Kasumi-1 (cell line): ENCODE results near the gene SEPTIN5.

Source experiments
- DNase-seq, 2 experiments: peaks; one replicate each; lab custom pipeline; 2025; lab: John Stamatoyannopoulos, UW

SEPTIN5 gene

GRCh38 chr22:19705181-19705934 is 8.9 kb upstream of the SEPTIN5 start:
- no peak for DNase-seq

- no peak for DNase-seq
Measured at GRCh38 chr22:19706661-19707151, 7.6 kb upstream of the SEPTIN5 start.

- DNase-seq, result no peak
Measured at GRCh38 chr22:19707347-19708290, 6.7 kb upstream of the SEPTIN5 start.

GRCh38 chr22:19708321-19709011 is 5.8 kb upstream of the SEPTIN5 start:
- DNase-seq, result no peak

GRCh38 chr22:19709063-19709769 is 5.1 kb upstream of the SEPTIN5 start:
- no peak for DNase-seq

GRCh38 chr22:19710020-19710768 is 4.1 kb upstream of the SEPTIN5 start:
- no peak for DNase-seq

GRCh38 chr22:19710769-19711106 is 3.6 kb upstream of the SEPTIN5 start:
- DNase-seq, result no peak

- no peak for DNase-seq
Measured at GRCh38 chr22:19713245-19713644, 1.1 kb upstream of the SEPTIN5 start.

- no peak for DNase-seq
Measured at GRCh38 chr22:19713650-19714311, 522 bp upstream of the SEPTIN5 start.

DNA sequence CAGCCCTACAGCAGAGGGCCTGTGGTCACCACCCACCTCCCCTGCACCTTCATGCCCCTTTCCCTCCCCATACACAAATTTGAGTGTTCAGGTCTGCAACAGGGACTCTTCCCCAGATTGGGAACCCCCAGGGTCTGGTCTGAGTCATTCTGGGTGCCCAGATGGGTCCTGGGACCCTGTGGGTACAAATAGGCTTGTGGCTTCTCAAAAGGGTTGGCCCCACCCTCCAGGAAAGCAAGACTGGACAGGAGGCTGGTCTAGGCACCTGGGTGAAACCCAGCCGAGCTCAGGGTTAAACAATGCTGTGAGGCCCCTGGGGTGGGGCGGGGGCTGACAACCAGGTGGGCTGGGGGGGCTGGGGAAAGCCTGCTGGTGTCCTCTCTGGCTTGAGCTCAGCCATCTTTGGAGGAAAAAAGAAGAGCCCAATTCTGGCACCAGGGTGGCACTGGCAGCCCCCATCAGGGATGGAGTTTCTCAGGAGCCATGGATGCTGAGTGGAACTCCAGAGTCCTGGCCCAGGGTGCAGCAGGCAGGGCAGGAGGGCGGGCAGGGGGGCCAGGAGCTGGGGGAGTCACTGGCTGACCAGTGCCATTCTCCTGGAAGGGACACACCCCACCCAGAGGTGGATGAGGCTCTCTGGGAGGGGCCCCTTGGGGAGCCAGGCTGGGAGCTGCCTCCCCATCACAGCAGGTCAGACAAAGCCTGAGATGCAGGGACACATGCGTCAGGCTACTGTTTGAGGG is 1.1 kb downstream of the SEPTIN5 start:
- DNase-seq, result no peak

GRCh38 chr22:19716041-19716828 is 1.9 kb downstream of the SEPTIN5 start:
- no peak for DNase-seq

- no peak for DNase-seq
Measured at GRCh38 chr22:19716829-19717105, 2.5 kb downstream of the SEPTIN5 start.

- DNase-seq, result no peak
Measured at GRCh38 chr22:19717181-19717580, 2.9 kb downstream of the SEPTIN5 start.

DNA sequence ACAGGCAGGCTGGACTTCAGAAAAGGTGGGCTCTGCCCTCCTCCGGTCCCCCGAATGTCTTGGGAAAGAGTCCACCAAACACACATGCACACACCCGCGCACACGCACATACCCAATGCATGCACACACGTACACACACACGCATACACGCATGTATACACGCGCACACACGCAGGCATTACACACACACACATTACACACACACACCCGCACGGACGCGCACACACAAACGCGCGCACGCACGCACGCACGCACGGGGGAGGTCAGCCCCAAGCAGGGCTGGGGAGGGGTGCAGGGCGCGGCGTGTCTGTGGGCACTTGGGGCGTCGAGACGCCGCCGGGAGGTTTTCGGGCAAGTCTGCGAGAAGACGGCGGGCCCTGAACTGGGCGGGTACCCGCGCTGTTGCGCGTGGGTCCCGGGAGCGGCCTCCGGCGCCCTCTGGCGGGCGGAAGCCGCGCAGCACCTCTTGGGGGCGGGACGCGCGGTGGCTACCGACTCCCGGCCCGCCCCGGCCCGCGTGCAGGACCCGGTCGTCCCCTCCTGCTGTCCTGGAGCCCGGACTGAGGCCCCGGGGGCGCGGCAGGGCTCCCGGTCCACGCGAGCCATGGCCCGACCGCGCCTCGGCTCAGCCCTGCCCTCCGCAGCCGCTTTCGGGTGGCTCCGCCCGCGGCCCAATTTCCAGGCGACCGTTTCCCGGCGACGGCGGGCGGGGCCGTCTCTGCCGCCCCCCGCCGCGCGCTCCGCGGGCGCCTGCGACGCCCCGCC is 3.6 kb downstream of the SEPTIN5 start:
- DNase-seq, result peak; percentile 38 to 54

DNA sequence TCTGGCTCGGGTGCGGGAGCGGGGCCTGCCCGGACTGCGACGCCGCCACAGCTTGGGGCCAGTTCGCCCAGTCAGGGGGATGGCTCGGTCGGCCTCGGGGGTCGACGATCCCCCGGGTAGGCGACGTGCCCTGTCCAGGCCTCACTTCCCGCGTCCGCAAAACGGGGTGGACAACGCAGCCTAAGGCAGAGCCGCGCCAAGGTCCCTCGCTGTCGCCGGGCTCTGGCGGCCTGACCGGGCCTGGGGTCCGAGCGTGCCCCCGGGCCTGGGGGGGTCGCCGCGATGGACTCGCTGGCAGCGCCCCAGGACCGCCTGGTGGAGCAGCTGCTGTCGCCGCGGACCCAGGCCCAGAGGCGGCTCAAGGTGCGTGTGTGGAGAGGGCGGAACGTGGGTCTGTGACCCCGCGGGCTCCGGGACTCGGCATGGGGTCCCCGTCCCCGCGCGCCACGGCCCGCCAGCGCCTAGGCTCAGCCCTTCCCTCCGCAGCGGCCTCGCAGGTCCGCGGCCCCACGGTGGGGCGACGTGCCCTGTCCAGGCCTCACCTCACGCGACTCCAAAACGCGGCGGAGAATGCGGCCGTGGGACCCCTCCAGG is 4.2 kb downstream of the SEPTIN5 start:
- no peak for DNase-seq

DNA sequence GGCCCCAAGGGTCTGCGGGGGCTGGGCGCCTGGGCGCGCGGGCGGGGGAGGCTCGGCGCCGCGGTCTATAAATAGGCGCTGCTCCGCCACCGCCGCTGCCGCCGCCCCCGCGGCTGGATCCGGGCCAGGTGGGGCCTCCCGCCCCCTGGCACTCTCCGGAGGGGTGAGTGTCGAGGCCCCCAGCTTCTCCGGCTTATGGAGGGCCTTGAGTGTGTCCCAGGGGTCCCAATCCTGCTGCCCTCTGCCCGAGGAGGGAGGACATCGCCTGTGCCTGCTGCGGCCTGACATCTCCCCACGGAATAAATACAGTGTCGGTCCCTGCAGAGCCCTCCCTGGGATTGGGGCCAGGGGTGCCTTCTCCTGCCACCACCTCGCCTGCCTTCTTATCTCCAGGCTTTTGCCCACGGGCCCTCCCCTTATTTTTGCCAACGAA is 4.8 kb downstream of the SEPTIN5 start:
- peak; percentile 24 to 30 for DNase-seq

DNA sequence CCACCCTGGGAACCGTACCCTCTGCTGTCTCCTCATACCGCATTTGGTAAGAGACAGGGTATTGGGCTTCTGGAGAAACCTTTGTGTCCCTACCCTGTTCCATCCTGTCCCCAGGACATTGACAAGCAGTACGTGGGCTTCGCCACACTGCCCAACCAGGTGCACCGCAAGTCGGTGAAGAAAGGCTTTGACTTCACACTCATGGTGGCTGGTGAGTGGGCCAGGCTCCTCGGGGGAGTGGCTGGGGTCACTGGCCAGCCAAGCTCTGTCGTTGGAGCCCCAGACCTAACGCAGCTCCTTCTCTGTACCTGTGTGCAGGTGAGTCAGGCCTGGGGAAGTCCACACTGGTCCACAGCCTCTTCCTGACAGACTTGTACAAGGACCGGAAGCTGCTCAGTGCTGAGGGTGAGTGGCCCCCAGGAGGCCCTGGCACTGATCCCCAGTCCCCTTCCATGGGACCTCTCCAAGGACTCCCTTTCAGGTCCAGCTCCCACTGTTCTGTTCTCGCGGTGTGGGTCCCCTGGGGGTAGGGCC is 5.3 kb downstream of the SEPTIN5 start:
- DNase-seq, result no peak
